Bronchial epithelial cell (primary cell): ENCODE measurements around the gene SOBP. TPM values are rescaled to one million over a fixed set of nuclear protein-coding genes. Genes with fewer than 3 reads are reported as not detected.
"Not testable (repeated sequence)": the region's sequence is repeated elsewhere in the genome, so short reads cannot be mapped to it uniquely, and the experiment has no call there.

Experiments
- DNase-seq: peaks from one replicate; pipeline ENCODE4 v3.0.0-alpha.2; 2010; ENCODE audit warnings: low read depth
- FAIRE-seq: peaks from 2 replicates; lab custom pipeline; 2011; peaks lifted over from hg19 to GRCh38; lab: Jason Lieb, UNC
- H3K27me3 ChIP-seq: 2 replicates; pipeline ENCODE4 v1.5.1; 2011; ENCODE audit warnings: low read length; ENCODE audit not compliant: control insufficient read depth, insufficient read depth
- H3K36me3 ChIP-seq: 2 replicates; pipeline ENCODE4 v1.5.1; 2011; ENCODE audit warnings: low read length; ENCODE audit not compliant: control insufficient read depth, insufficient read depth
- H3K4me3 ChIP-seq: 2 replicates; pipeline ENCODE4 v1.5.1; 2011; ENCODE audit warnings: mild to moderate bottlenecking, low read depth, low read length, control low read depth
- total RNA-seq: library from RNA; depleted of rRNA; stranded (reverse); fragments of >200 nt; gene quantifications from 2 replicates; pipeline ENCODE4 v1.2.1, GENCODE V29; 2014
- TF ChIP-seq, protein P1 (sequence below): IDR thresholded peaks from 2 replicates; pipeline ENCODE4 v1.5.1; 2011; ENCODE audit warnings: mild to moderate bottlenecking, moderate library complexity, low read length, control low read depth, inconsistent platforms; ENCODE audit not compliant: insufficient read depth, severe bottlenecking

SOBP gene
- total RNA-seq, 1 donor from 2014 or later: 0.26 TPM

GRCh38 chr6:107546691-107547450, 57.0 kb downstream of the SOBP start:
- TF ChIP-seq, protein P1, sequence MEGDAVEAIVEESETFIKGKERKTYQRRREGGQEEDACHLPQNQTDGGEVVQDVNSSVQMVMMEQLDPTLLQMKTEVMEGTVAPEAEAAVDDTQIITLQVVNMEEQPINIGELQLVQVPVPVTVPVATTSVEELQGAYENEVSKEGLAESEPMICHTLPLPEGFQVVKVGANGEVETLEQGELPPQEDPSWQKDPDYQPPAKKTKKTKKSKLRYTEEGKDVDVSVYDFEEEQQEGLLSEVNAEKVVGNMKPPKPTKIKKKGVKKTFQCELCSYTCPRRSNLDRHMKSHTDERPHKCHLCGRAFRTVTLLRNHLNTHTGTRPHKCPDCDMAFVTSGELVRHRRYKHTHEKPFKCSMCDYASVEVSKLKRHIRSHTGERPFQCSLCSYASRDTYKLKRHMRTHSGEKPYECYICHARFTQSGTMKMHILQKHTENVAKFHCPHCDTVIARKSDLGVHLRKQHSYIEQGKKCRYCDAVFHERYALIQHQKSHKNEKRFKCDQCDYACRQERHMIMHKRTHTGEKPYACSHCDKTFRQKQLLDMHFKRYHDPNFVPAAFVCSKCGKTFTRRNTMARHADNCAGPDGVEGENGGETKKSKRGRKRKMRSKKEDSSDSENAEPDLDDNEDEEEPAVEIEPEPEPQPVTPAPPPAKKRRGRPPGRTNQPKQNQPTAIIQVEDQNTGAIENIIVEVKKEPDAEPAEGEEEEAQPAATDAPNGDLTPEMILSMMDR: no peak
- Histone ChIP-seq H3K27me3 (no peaks in the 10 kb centered on the region), H3K4me3 (no peak overlapping the region), H3K36me3 (no peaks in the 10 kb centered on the region)
- FAIRE-seq (no peak), DNase-seq (no peak)

DNA sequence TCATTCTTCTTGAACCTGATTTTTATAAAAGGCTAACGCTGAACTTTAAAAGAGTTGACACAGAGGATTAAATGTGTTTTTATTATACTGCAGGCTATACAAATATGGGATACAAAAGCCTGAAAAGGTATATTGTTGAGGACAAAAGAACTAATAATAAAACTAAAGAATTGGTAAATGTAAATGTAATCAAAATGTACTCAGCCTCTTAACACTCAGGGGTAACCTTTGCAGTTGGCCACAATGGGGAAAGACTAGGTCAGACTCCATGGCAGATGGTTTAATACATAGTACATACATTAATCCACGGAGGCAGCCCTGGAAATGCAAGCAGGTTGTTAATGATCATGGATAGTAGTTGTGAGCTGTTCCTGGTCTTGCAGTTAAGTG, 57.5 kb downstream of the SOBP start:
- FAIRE-seq: no peak
- no peak overlapping the region for H3K4me3 ChIP-seq
- H3K27me3 ChIP-seq: no peaks in the 10 kb centered on the region
- TF ChIP-seq, protein P1: no peak
- DNase-seq: no peak
- no peaks in the 10 kb centered on the region for H3K36me3 ChIP-seq

DNA sequence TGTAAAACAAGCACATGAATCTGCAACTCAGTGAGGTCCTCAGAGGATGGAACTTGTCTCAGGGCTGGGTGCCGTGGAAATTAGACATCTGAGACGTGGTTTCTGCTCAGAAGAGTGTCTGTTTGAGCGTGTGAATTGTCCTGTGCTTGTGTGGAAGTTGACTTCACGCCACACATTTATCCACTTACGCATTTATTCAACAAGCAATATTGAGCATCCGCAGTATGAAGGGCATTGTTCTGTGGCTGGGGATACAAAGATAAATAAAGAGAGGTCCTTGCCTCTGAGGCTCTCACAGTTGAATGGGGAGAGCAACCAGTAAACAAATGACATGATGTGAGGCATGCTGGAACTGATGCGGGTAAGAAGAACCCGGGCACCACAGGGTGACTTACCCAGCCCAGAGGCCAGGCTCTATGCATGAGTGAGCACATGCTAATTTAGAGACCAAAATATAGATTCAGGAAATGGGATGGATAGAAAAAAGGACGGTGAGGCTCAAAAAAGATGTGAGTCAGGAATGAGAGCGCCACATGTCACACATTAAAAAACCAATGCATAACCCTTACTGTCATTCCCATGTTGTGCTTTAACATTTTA, 60.4 kb downstream of the SOBP start:
- no peaks in the 10 kb centered on the region for H3K36me3 ChIP-seq
- DNase-seq: no peak
- no peak overlapping the region for H3K4me3 ChIP-seq
- TF ChIP-seq, protein P1: no peak
- no peak for FAIRE-seq
- H3K27me3 ChIP-seq: no peaks in the 10 kb centered on the region

GRCh38 chr6:107550906-107551305, 61.0 kb downstream of the SOBP start:
- TF ChIP-seq, protein P1: no peak
- H3K36me3 ChIP-seq: no peaks in the 10 kb centered on the region
- DNase-seq: no peak
- H3K4me3 ChIP-seq: no peak overlapping the region
- no peak for FAIRE-seq
- H3K27me3 ChIP-seq: no peaks in the 10 kb centered on the region

DNA sequence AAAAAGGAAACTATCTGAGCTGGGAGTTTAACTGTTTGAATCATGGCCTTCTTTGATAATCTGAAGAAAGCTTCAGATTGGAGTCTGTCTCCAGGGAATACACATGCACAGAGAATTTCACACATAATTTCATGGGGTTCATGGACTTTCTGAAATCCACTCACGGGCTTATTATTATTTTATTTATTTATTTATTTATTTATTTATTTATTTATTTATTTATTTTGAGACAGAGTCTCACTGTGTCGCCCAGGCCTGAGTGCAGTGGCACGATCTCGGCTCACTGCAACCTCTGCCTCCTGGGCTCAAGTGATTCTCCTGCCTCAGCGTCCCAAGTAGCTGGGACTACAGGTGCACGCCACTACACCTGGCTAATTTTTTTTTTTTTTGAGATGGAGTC, 63.2 kb downstream of the SOBP start:
- H3K27me3 ChIP-seq, H3K36me3 ChIP-seq, FAIRE-seq, DNase-seq, H3K4me3 ChIP-seq: not testable (repeated sequence)

DNA sequence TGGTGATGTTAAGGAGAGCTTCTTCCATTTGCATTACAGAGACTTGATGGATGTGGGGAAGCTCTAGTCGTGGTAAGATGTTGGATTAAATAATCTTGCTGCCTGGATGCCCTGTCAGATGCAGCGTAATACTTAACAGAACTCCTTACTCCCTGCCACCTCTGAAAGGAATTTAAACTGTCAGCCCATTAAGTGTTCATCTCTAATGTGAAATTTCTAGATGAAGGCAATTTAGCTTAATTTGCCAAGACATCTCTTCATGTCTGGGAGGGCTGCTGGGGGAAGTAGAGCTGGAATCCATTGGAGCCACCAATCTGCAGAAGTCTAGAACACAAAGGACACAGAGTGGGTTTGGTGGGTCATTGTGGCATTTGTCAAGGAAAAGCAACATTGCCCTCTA, 64.4 kb downstream of the SOBP start:
- no peaks in the 10 kb centered on the region for H3K36me3 ChIP-seq
- FAIRE-seq: no peak
- DNase-seq: no peak
- no peaks in the 10 kb centered on the region for H3K27me3 ChIP-seq
- TF ChIP-seq, protein P1: no peak
- no peak overlapping the region for H3K4me3 ChIP-seq
